Left lung (tissue), 10 donors: ENCODE measurements around the gene IFI27. TPM values are rescaled to one million over a fixed set of nuclear protein-coding genes. Genes with fewer than 3 reads are reported as not detected.

Experiments used
- ATAC-seq: fragments of 200-7000 bp; cut with Tn5 transposase; one replicate; pipeline ENCODE4 v1.9.1; 2020; ENCODE audit warnings: moderate library complexity
- DNase-seq, 4 donors: peaks; one replicate each; pipeline ENCODE4 v3.0.0-alpha.2; 2013 to 2020
- H3K27ac ChIP-seq, 2 donors: fragments of 200-600 bp; sonication (generic) in 1 of 2; one replicate each; pipeline versions ENCODE4 v1.5.0 to v1.8.0; 2020 to 2021
- H3K27me3 ChIP-seq, 2 donors: fragments of 200-600 bp; sonication (generic) in 1 of 2; one replicate each; pipeline versions ENCODE4 v1.5.0 to v1.8.0; 2020 to 2021
- H3K36me3 ChIP-seq, 2 donors: fragments of 200-600 bp; sonication (generic) in 1 of 2; one replicate each; pipeline versions ENCODE4 v1.5.0 to v1.8.0; 2020 to 2021
- H3K4me1 ChIP-seq, 2 donors: fragments of 200-600 bp; one replicate each; pipeline ENCODE4 v1.8.0; 2021
- H3K4me3 ChIP-seq, 2 donors: fragments of 200-600 bp; sonication (generic) in 1 of 2; one replicate each; pipeline versions ENCODE4 v1.5.0 to v1.8.0; 2020 to 2021; ENCODE audit warnings: mild to moderate bottlenecking in 1 of 2
- H3K9me3 ChIP-seq, 2 donors: fragments of 200-600 bp; sonication (generic) in 1 of 2; one replicate each; pipeline versions ENCODE4 v1.5.0 to v1.8.0; 2020 to 2021
- CTCF ChIP-seq, 2 donors: fragments of 200-600 bp; sonication (generic) in 1 of 2; IDR thresholded peaks; one replicate each; pipeline versions ENCODE4 v1.5.0 to v1.8.0; 2021; ENCODE audit warnings: antibody characterized with exemption in 2 of 2
- intact Hi-C, 2 donors: fragments of 100-400 bp; cut with DNase I; formaldehyde crosslinking; loops; one replicate each; pipeline versions ENCODE4 v1.11.2 to v1.14.2; 2022
- polyA plus RNA-seq, 6 donors: library from polyadenylated mRNA; unstranded; fragments of 120-200 nt; gene quantifications; one replicate each; pipeline ENCODE4 v1.2.1, GENCODE V29; 2013; ENCODE audit not compliant: insufficient read length in 6 of 6
- total RNA-seq, 2 donors: library from RNA; stranded (reverse); fragmentation: NEBNext Ultra II Directional; extraction: Animal tissue kit (Norgen Biotek cat#: 25700); gene quantifications; one replicate each; pipeline ENCODE4 v1.2.1, GENCODE V29; 2021
- donor health status: DM: no; HTN: yes; CAD: no.
- donor health status: DM: no; HTN: no; CAD: no.

IFI27 gene
- total and polyA plus RNA-seq, 8 donors, result 11.6 to 394 (median 25.5) TPM

GRCh38 chr14:94119071-94119470 lies 8.5 kb downstream of the IFI27 start:
- Histone ChIP-seq H3K27ac (no peak overlapping the region), H3K4me1 (peaks cover 0 to 12% of the 10 kb centered on the region in 2 donors), H3K9me3 (peaks cover 0 to 24% of the 10 kb centered on the region in 2 donors), H3K4me3 (no peak overlapping the region), H3K36me3 (no peaks in the 10 kb centered on the region), H3K27me3 (no peaks in the 10 kb centered on the region)
- ATAC-seq, result no peak
- TF ChIP-seq CTCF (IDR thresholded peaks at IDR 0.05), result no peak
- no peak for DNase-seq
- intact Hi-C loops, result no loop called here

- ATAC-seq (no peak), DNase-seq (no peak)
- H3K9me3 ChIP-seq, result peaks cover 0 to 24% of the 10 kb centered on the region in 2 donors
- H3K27ac ChIP-seq, result no peak overlapping the region
- no peaks in the 10 kb centered on the region for H3K27me3 ChIP-seq
- no peaks in the 10 kb centered on the region for H3K4me1 ChIP-seq
- no peak overlapping the region for H3K4me3 ChIP-seq
- no peaks in the 10 kb centered on the region for H3K36me3 ChIP-seq
- intact Hi-C loops, result no loop called here
- TF ChIP-seq CTCF (IDR thresholded peaks at IDR 0.05), result no peak
Measured at GRCh38 chr14:94120667-94121340, 10.3 kb downstream of the IFI27 start.

- no peak for DNase-seq
- no peak for TF ChIP-seq CTCF (IDR thresholded peaks at IDR 0.05)
- no peaks in the 10 kb centered on the region for H3K36me3 ChIP-seq
- no peak overlapping the region for H3K4me3 ChIP-seq
- no peaks in the 10 kb centered on the region for H3K4me1 ChIP-seq
- ATAC-seq, result no peak
- no peak overlapping the region for H3K27ac ChIP-seq
- intact Hi-C loops, result no loop called here
- H3K9me3 ChIP-seq, result peaks cover 0 to 24% of the 10 kb centered on the region in 2 donors
- no peaks in the 10 kb centered on the region for H3K27me3 ChIP-seq
Measured at GRCh38 chr14:94121485-94121884, 10.9 kb downstream of the IFI27 start.

- intact Hi-C loops, result no loop called here
- ATAC-seq, result no peak
- peaks cover 0 to 24% of the 10 kb centered on the region in 2 donors for H3K9me3 ChIP-seq
- H3K36me3 ChIP-seq, result peaks cover 0 to 2% of the 10 kb centered on the region in 2 donors
- TF ChIP-seq CTCF (IDR thresholded peaks at IDR 0.05), result no peak
- no peak for DNase-seq
- H3K27me3 ChIP-seq, result no peaks in the 10 kb centered on the region
- no peak overlapping the region for H3K4me3 ChIP-seq
- H3K27ac ChIP-seq, result no peak overlapping the region
- no peaks in the 10 kb centered on the region for H3K4me1 ChIP-seq
Measured at GRCh38 chr14:94122438-94122837, 11.9 kb downstream of the IFI27 start.

GRCh38 chr14:94123296-94123695 lies 12.8 kb downstream of the IFI27 start:
- Histone ChIP-seq H3K9me3 (peaks cover 0 to 24% of the 10 kb centered on the region in 2 donors), H3K36me3 (peaks cover 0 to 6% of the 10 kb centered on the region in 2 donors), H3K4me3 (no peak overlapping the region), H3K4me1 (peaks cover 0 to under 1% of the 10 kb centered on the region in 2 donors), H3K27ac (no peak overlapping the region), H3K27me3 (no peaks in the 10 kb centered on the region)
- intact Hi-C loops, result no loop called here
- no peak for TF ChIP-seq CTCF (IDR thresholded peaks at IDR 0.05)
- ATAC-seq (no peak), DNase-seq (no peak)
